ENCODE measurements around the gene DIAPH2. TPM values are rescaled to one million over a fixed set of nuclear protein-coding genes. Genes with fewer than 3 reads are reported as not detected.
"Not testable (repeated sequence)": the region's sequence is repeated elsewhere in the genome, so short reads cannot be mapped to it uniquely, and the experiment has no call there.

DIAPH2 gene
- polyA plus RNA-seq, 4 donors = 7.3 to 11.8 (median 9.4) TPM

GRCh38 chrX:96714393-96714792, 29.8 kb downstream of the DIAPH2 start:
- not testable (repeated sequence) for DNase-seq (ENCODE audit: low read depth in 4 of 4, low spot score in 3 of 4)

DNA sequence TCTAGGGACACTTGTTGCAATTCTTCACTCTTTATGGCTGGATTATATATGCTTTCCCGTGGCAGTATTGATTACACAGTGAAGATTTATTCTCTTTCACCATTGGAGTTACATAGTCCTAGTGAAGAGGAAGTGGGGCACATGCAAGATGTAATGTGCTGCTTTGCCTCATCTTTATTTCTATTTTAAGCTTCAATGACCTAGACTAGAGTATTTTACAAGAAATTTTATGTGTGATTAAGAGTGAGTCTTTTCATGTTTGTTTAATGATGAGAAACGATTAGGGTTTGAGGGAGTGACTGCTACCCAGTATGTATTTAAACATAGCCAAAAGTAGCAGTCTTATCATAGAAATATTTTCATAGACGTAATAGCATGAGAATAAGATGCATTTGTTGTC, 30.8 kb downstream of the DIAPH2 start:
- DNase-seq (ENCODE audit: low read depth in 4 of 4, low spot score in 3 of 4) = no peak

DNA sequence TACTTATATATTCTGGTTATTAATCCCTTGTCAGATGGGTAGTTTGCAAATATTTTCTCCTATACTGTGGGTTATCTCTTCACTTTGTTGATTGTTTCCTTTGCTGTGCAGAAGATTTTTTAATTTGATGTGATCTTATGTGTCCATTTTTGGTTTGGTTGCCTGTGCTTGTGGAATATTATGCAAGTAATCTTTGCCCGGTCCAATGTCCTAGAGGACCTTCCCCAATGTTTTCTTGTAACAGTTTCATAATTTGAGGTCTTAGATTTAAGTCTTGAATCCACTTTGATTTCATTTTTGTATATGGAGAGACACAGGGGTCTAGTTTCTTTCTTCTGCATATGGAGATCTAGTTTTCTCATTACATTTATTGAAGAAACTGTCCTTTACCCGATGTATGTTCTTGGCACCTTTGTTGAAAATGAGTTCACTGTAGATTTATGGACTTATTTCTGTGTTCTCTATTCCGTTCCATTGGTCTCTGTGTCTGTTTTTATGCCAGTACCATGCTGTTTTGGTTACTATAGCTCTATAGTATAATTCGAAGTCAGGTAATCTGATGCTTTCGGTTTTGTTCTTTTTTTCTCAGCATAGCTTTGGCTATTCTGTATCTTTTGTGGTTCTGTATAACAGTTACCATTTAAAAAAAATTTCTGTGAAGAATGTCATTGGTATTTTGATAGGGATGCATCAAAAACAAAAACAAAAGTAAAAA, 34.7 kb downstream of the DIAPH2 start:
- DNase-seq (ENCODE audit: low read depth in 4 of 4, low spot score in 3 of 4) = no peak

DNA sequence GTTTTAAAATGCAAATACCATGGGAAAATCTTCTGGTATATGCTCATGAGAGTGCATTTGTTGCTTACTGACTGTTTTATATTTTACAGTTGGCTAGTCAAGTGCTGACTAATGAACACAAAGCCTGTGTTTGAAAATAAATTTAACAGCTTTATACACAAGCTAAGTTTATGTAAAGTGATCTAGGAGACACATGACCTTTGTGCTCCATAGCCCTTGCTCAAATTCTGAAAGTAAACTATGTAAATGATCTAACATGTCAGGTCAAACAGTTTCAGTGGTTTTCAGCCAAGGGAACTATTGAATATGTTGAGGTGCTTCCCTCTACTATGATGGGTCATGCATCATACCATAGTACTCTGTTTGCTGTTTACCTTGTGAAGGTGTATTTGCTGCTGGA, 36.7 kb downstream of the DIAPH2 start:
- peak in 1 of 4 donors; percentile 11 for DNase-seq (ENCODE audit: low read depth in 4 of 4, low spot score in 3 of 4)

- DNase-seq (ENCODE audit: low read depth in 4 of 4, low spot score in 3 of 4) = no peak
These were observed 38.1 kb downstream of the DIAPH2 start for GRCh38 chrX:96722781-96723180.

- DNase-seq (ENCODE audit: low read depth in 4 of 4, low spot score in 3 of 4) = no peak
These were observed 44.4 kb downstream of the DIAPH2 start for GRCh38 chrX:96729053-96729452.

DNA sequence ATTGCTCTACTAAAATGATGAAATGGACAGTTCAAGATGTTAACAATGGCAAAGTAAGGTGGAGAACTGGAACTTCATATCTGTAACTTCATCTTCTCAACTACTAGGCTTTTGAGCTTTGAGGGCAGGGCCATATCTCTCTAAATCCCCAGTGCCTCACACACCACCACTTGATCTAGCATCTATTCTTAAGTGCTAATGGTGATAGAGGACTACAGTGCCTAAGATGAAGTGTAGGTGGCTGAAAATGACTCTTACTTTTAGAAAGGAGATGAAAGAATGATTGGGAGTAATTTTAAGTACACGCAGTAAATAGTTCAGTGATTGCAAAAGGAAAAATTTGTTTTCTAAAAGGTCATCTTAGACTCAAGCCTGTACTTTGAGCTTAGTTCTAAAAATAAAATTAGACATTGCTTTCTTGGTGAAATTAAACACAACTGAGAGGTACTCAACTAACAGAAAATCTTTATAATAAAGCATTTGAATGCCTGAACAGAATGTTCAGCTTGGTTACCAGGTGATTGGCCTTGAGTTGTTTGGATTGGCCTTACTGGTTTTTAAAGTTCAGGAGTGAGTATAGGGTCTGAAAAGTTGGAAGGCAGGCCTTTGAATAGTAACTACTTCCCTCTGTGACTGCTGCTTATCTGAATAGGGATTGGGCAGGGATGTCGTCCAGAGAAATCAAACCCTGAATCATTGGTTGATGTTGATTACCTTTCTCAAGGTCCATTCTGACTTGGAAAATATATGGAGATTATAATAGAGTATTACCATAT, 45.4 kb downstream of the DIAPH2 start:
- DNase-seq (ENCODE audit: low read depth in 4 of 4, low spot score in 3 of 4) = no peak

- not testable (repeated sequence) for DNase-seq (ENCODE audit: low read depth in 4 of 4, low spot score in 3 of 4)
These were observed 46.4 kb downstream of the DIAPH2 start for GRCh38 chrX:96731000-96731399.

GRCh38 chrX:96743367-96744073, 58.9 kb downstream of the DIAPH2 start:
- DNase-seq (ENCODE audit: low read depth in 4 of 4, low spot score in 3 of 4) = no peak

DNA sequence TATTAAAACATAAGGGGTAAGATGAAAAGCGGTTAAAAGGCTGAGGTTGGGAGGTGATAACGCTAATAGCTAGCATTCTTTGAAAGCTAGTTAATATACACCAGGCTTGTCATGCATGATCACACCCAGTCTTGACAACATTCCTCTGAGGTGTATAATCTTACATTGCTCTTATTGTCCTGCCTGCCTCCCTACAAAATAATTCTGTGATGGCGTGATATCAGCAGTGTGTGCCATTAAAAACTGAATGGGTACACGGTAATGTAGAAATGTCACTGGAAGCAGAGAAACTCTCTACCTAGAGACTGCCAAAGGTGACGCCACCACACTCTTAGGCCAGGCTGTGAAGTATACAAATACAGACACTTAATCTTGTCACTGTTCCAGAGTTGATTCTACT, 68.1 kb downstream of the DIAPH2 start:
- DNase-seq (ENCODE audit: low read depth in 4 of 4, low spot score in 3 of 4) = peak in 1 of 4 donors; percentile 11

DNA sequence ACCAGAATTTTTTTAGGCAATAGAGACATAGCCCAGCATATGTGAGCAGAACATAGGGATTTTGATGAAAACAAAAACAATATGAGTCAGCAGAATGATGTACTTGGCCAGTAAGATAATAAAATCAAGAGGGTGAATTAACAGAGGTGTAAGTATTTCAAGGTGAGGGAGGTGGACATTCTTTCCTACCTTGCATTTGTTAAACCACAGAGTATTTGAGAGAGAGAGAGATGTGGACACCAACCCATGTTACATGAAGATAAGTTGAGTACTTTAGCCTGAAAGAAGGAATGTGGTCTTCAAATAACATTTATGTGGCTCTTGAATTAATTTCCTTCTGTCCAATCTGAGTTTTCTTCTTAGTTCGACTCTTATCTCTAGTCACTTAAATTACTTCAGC, 68.6 kb downstream of the DIAPH2 start:
- DNase-seq (ENCODE audit: low read depth in 4 of 4, low spot score in 3 of 4) = no peak

- no peak for DNase-seq (ENCODE audit: low read depth in 4 of 4, low spot score in 3 of 4)
These were observed 71.8 kb downstream of the DIAPH2 start for GRCh38 chrX:96756491-96756890.

- no peak for DNase-seq (ENCODE audit: low read depth in 4 of 4, low spot score in 3 of 4)
These were observed 76.9 kb downstream of the DIAPH2 start for GRCh38 chrX:96761566-96761965.

- DNase-seq (ENCODE audit: low read depth in 4 of 4, low spot score in 3 of 4) = no peak
These were observed 79.0 kb downstream of the DIAPH2 start for GRCh38 chrX:96763608-96764007.

DNA sequence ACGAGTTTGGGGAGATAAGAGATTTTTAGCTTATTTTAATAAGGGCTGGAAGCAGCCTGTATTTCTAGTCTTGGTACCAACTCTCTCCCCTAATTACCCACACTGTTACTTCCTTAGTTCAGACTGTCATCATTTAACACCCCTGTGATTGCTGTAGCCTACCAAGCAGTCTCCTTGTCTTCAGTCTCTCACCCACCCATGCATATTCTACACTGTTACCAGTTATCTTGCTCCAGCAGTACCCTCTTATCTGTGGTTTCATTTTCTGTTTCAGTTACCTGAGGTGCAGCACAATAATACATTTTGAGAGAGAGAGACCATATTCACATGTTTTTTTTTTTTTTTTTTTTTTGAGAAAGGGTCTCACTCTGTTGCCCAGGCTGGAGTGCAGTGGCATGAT, 80.2 kb downstream of the DIAPH2 start:
- no peak for DNase-seq (ENCODE audit: low read depth in 4 of 4, low spot score in 3 of 4)

GRCh38 chrX:96770315-96770714, 85.7 kb downstream of the DIAPH2 start:
- no peak for DNase-seq (ENCODE audit: low read depth in 4 of 4, low spot score in 3 of 4)

- no peak for DNase-seq (ENCODE audit: low read depth in 4 of 4, low spot score in 3 of 4)
These were observed 86.8 kb downstream of the DIAPH2 start for GRCh38 chrX:96771486-96771885.

- DNase-seq (ENCODE audit: low read depth in 4 of 4, low spot score in 3 of 4) = no peak
These were observed 89.5 kb downstream of the DIAPH2 start for GRCh38 chrX:96774116-96774515.

GRCh38 chrX:96776966-96777365, 92.3 kb downstream of the DIAPH2 start:
- DNase-seq (ENCODE audit: low read depth in 4 of 4, low spot score in 3 of 4) = no peak

GRCh38 chrX:96791559-96791958, 106.9 kb downstream of the DIAPH2 start:
- DNase-seq (ENCODE audit: low read depth in 4 of 4, low spot score in 3 of 4) = no peak

- DNase-seq (ENCODE audit: low read depth in 4 of 4, low spot score in 3 of 4) = no peak
These were observed 107.4 kb downstream of the DIAPH2 start for GRCh38 chrX:96792047-96792446.

DNA sequence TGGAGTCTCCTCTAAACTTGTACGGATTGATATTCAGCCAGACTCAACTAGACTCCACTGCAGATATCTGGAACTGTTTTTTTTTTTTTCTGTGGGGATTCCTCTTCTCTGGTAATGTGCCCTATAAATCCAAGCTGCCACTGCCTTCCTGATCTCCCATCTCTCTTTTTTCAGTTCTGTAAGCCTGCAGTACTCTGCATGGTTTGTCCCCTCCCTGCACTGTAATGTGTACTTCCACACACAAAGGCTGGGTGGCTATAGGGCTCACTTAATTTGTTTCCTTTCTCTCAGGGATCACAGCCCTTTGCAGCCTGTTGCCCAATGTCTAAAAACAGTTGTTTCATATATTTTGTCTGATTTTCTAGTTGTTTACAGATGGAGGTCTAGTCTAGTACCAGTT, 114.3 kb downstream of the DIAPH2 start:
- DNase-seq (ENCODE audit: low read depth in 4 of 4, low spot score in 3 of 4) = no peak

Data from left renal pelvis (tissue), 4 donors.